WTC11 (cell line): ENCODE data around the gene CXorf65.

Experiments used
- ATF1 ChIP-seq: sonication (generic); formaldehyde crosslinking; IDR thresholded peaks from 2 replicates; pipeline ENCODE4 v1.8.1; 2023; ENCODE audit warnings: mild to moderate bottlenecking, moderate library complexity, missing genetic modification reagents
- CREB1 ChIP-seq: sonication (generic); formaldehyde crosslinking; IDR thresholded peaks from 2 replicates; pipeline ENCODE4 v1.8.0; 2023; ENCODE audit warnings: mild to moderate bottlenecking, missing genetic modification reagents
- CREM ChIP-seq: sonication (generic); formaldehyde crosslinking; IDR thresholded peaks from 2 replicates; pipeline ENCODE4 v1.8.1; 2022; ENCODE audit warnings: mild to moderate bottlenecking, missing genetic modification reagents, moderate library complexity
- NR2C2 ChIP-seq: sonication (generic); formaldehyde crosslinking; IDR thresholded peaks from 2 replicates; pipeline ENCODE4 v1.8.0; 2022; ENCODE audit warnings: mild to moderate bottlenecking, missing genetic modification reagents
- TCF7 ChIP-seq: sonication (generic); formaldehyde crosslinking; IDR thresholded peaks from 2 replicates; pipeline ENCODE4 v1.8.0; 2022; ENCODE audit warnings: mild to moderate bottlenecking, low read depth, missing genetic modification reagents, moderate library complexity
- TP53 ChIP-seq: sonication (generic); formaldehyde crosslinking; IDR thresholded peaks from 2 replicates; pipeline ENCODE4 v1.8.1; 2023; ENCODE audit warnings: mild to moderate bottlenecking, missing genetic modification reagents
- ZNF121 ChIP-seq: sonication (generic); formaldehyde crosslinking; IDR thresholded peaks from 2 replicates; pipeline ENCODE4 v1.8.0; 2023; ENCODE audit warnings: missing genetic modification reagents
- TF ChIP-seq, protein P1 (sequence below): fragments of 200-600 bp; IDR thresholded peaks from 2 replicates; pipeline ENCODE4 v1.8.0; 2022; ENCODE audit warnings: antibody characterized with exemption
- TF ChIP-seq, protein P2 (sequence below): sonication (generic); formaldehyde crosslinking; conservative IDR thresholded peaks from 2 replicates; pipeline ENCODE4 v1.8.1; 2022; ENCODE audit warnings: mild to moderate bottlenecking, missing genetic modification reagents
- TF ChIP-seq, protein P3 (sequence below): sonication (generic); formaldehyde crosslinking; IDR thresholded peaks from 2 replicates; pipeline ENCODE4 v1.8.1; 2022; ENCODE audit warnings: mild to moderate bottlenecking, moderate library complexity, missing genetic modification reagents
- TF ChIP-seq, protein P4 (sequence below): sonication (generic); formaldehyde crosslinking; IDR thresholded peaks from 2 replicates; pipeline ENCODE4 v1.8.0; 2023; ENCODE audit warnings: missing genetic modification reagents
- TF ChIP-seq, protein P5 (sequence below): sonication (generic); formaldehyde crosslinking; IDR thresholded peaks from 2 replicates; pipeline ENCODE4 v1.8.1; 2022; ENCODE audit warnings: low read depth, missing genetic modification reagents, borderline replicate concordance
- TF ChIP-seq, protein P6 (sequence below): fragments of 250-450 bp; sonication (Bioruptor Pico); IDR thresholded peaks from 2 replicates; pipeline ENCODE4 v1.9.0; 2021; ENCODE audit warnings: mild to moderate bottlenecking

DNA sequence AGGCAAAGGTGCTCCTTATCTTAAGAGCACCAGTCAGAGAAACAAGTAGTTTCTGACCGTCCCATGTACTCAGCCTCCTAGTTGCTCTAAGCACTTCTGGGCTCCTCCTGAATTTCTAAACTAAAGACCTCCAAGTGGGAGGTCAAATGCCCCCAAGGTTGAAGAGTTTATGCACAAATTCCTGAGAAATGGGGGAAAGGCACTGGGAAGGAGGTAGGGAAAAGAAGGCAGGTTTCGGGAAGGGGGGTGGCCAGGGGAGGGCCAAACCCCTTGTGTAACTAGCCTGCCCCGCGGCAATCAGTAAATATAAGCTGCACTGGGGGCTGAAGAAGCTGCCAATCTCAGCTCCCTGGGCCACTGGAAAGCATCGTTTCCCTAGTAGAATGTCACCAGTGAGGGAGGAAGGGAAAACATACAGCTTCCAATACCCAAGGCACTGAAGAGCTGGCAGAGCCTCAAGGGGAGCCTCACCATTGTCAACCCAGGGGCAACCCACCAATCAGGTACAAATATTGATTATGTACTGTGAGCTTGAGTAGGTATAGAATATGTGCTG lies 7.5 kb downstream of the CXorf65 start:
- TF ChIP-seq, protein P1, sequence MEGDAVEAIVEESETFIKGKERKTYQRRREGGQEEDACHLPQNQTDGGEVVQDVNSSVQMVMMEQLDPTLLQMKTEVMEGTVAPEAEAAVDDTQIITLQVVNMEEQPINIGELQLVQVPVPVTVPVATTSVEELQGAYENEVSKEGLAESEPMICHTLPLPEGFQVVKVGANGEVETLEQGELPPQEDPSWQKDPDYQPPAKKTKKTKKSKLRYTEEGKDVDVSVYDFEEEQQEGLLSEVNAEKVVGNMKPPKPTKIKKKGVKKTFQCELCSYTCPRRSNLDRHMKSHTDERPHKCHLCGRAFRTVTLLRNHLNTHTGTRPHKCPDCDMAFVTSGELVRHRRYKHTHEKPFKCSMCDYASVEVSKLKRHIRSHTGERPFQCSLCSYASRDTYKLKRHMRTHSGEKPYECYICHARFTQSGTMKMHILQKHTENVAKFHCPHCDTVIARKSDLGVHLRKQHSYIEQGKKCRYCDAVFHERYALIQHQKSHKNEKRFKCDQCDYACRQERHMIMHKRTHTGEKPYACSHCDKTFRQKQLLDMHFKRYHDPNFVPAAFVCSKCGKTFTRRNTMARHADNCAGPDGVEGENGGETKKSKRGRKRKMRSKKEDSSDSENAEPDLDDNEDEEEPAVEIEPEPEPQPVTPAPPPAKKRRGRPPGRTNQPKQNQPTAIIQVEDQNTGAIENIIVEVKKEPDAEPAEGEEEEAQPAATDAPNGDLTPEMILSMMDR: no peak
- TF ChIP-seq ATF1 (CRISPR knock-in tag) (no peak), TCF7 (no peak), TP53 (no peak), NR2C2 (CRISPR knock-in tag) (no peak), CREM (no peak), ZNF121 (CRISPR knock-in tag) (no peak), CREB1 (CRISPR knock-in tag) (no peak)
- TF ChIP-seq, protein P2, sequence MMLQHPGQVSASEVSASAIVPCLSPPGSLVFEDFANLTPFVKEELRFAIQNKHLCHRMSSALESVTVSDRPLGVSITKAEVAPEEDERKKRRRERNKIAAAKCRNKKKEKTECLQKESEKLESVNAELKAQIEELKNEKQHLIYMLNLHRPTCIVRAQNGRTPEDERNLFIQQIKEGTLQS: no peak
- TF ChIP-seq, protein P3, sequence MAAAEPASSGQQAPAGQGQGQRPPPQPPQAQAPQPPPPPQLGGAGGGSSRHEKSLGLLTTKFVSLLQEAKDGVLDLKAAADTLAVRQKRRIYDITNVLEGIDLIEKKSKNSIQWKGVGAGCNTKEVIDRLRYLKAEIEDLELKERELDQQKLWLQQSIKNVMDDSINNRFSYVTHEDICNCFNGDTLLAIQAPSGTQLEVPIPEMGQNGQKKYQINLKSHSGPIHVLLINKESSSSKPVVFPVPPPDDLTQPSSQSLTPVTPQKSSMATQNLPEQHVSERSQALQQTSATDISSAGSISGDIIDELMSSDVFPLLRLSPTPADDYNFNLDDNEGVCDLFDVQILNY (CRISPR knock-in tag): no peak
- TF ChIP-seq, protein P4, sequence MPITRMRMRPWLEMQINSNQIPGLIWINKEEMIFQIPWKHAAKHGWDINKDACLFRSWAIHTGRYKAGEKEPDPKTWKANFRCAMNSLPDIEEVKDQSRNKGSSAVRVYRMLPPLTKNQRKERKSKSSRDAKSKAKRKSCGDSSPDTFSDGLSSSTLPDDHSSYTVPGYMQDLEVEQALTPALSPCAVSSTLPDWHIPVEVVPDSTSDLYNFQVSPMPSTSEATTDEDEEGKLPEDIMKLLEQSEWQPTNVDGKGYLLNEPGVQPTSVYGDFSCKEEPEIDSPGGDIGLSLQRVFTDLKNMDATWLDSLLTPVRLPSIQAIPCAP: no peak
- TF ChIP-seq, protein P5, sequence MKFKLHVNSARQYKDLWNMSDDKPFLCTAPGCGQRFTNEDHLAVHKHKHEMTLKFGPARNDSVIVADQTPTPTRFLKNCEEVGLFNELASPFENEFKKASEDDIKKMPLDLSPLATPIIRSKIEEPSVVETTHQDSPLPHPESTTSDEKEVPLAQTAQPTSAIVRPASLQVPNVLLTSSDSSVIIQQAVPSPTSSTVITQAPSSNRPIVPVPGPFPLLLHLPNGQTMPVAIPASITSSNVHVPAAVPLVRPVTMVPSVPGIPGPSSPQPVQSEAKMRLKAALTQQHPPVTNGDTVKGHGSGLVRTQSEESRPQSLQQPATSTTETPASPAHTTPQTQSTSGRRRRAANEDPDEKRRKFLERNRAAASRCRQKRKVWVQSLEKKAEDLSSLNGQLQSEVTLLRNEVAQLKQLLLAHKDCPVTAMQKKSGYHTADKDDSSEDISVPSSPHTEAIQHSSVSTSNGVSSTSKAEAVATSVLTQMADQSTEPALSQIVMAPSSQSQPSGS: no peak
- TF ChIP-seq, protein P6, sequence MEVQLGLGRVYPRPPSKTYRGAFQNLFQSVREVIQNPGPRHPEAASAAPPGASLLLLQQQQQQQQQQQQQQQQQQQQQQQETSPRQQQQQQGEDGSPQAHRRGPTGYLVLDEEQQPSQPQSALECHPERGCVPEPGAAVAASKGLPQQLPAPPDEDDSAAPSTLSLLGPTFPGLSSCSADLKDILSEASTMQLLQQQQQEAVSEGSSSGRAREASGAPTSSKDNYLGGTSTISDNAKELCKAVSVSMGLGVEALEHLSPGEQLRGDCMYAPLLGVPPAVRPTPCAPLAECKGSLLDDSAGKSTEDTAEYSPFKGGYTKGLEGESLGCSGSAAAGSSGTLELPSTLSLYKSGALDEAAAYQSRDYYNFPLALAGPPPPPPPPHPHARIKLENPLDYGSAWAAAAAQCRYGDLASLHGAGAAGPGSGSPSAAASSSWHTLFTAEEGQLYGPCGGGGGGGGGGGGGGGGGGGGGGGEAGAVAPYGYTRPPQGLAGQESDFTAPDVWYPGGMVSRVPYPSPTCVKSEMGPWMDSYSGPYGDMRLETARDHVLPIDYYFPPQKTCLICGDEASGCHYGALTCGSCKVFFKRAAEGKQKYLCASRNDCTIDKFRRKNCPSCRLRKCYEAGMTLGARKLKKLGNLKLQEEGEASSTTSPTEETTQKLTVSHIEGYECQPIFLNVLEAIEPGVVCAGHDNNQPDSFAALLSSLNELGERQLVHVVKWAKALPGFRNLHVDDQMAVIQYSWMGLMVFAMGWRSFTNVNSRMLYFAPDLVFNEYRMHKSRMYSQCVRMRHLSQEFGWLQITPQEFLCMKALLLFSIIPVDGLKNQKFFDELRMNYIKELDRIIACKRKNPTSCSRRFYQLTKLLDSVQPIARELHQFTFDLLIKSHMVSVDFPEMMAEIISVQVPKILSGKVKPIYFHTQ: no peak
